SU-DHL-6 (cell line): ENCODE results near the gene CLEC3A.

Source experiments
- CTCF ChIP-seq: fragments of 200-600 bp; sonication (generic); IDR thresholded peaks from one replicate; pipeline ENCODE4 v1.5.1; 2017; ENCODE audit warnings: antibody characterized with exemption, mild to moderate bottlenecking, low read length, moderate library complexity; ENCODE audit not compliant: insufficient read depth, poor library complexity, severe bottlenecking
- EZH2phosphoT487 ChIP-seq: fragments of 200-600 bp; sonication (generic), shearing (Covaris generic); conservative IDR thresholded peaks from 2 replicates; pipeline ENCODE4 v1.6.1; 2018; ENCODE audit warnings: mild to moderate bottlenecking, antibody characterized with exemption, low read length, moderate library complexity, mixed read lengths

GRCh38 chr16:78060809-78061208 is 38.5 kb downstream of the CLEC3A start:
- no peak for TF ChIP-seq CTCF
- TF ChIP-seq EZH2phosphoT487, result no peak
